Hepatic stellate cell (primary cell): ENCODE results near the gene RXFP1.
A peak's percentile ranks its signal among the peaks of the same experiment; 100 is the strongest.

Experiments
- DNase-seq: peaks from one replicate; pipeline ENCODE4 v3.0.0; 2011; ENCODE audit warnings: low spot score

Gene RXFP1

GRCh38 chr4:158541506-158541905 lies 19.8 kb downstream of the RXFP1 start:
- no peak for DNase-seq

DNA sequence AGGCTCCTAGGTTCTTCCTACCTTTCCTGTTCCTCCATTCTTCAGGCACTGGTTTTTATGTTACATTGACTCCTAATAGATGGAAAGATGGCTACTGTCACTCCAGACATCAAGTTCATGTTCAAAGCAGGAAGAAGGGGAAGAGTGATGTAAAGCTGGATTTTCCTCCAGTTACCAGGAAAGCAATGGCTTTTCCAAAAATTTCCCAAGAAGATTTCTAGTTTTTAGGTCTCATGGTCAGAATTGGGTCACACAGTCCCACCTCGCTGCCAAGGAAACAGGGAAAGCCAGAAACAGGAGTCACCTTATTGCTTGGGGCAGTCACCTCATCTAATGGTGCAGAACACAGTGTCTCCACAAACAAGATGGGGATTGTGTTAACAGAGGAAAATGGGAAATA lies 21.5 kb downstream of the RXFP1 start:
- DNase-seq, result no peak

DNA sequence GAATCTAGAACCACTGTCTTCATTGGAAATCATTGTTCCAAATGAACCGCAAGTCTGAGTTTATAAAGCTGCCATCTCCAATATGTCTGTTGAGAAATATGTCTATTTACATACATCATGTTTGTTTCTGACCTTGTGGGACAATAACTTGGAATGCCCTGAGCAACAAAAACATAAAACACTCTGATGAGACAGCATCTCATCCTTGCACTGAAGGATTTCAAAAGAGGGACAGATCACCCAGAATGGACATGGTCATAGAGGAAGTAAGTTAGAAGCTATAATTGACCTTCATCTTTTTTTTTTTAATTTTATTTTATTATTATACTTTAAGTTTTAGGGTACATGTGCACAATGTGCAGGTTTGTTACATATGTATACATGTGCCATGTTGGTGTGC lies 22.5 kb downstream of the RXFP1 start:
- no peak for DNase-seq

GRCh38 chr4:158553364-158553763 lies 31.7 kb downstream of the RXFP1 start:
- no peak for DNase-seq

DNA sequence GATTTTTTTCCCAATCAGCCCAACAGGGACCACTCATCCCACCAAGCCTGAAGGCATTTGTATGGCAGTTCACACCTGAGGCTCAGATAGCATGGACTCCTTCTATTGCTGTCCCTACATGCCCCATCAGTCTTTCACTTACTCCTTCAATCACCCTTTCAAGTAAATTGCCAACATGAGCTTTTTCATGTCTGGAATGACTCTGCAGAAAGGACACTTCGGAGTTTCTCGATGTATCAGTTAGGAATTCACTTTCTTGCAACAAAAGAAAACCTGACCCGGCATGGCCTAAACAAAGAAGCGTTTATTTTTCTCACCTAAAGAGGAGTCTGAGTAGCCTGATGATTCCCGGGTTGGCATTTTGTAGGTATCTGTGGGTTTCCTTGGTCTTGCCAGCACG lies 38.6 kb downstream of the RXFP1 start:
- DNase-seq, result no peak

DNA sequence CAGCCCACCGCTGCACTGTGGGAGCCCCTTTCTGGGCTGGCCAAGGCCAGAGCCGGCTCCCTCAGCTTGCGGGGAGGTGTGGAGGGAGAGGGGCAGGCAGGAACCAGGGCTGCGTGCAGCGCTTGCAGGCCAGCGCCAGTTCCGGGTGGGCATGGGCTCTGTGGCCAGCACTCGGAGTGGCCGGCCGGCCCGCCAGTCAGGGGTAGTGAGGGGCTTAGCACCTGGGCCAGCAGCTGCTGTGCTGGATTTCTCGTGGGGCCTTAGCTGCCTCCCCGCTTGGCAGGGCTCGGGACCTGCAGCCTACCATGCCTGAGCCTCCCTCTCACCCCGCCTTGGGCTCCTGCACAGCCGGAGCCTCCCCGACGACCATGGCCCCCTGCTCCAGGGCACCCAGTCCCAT lies 45.2 kb downstream of the RXFP1 start:
- DNase-seq, result no peak

DNA sequence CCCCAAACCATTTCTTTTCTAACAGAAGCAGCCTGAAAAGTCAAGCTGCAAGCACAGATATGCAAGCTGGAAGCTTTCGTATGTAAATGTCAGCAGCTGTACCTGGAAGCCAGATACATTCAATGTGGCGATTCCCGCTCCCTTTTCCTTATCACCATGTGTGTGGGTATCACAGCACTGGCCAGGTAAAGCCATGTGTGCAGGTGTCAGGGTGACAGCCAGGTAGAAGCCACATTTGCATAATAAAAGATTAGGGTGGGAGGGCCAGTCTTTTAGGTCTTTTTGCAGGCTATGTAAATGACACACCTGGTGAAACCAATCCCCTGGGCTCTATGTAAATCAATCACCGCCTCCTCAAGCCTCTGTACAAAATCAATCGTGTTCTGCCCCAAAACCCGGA lies 50.1 kb downstream of the RXFP1 start:
- no peak for DNase-seq

GRCh38 chr4:158572608-158573007 lies 50.9 kb downstream of the RXFP1 start:
- no peak for DNase-seq

DNA sequence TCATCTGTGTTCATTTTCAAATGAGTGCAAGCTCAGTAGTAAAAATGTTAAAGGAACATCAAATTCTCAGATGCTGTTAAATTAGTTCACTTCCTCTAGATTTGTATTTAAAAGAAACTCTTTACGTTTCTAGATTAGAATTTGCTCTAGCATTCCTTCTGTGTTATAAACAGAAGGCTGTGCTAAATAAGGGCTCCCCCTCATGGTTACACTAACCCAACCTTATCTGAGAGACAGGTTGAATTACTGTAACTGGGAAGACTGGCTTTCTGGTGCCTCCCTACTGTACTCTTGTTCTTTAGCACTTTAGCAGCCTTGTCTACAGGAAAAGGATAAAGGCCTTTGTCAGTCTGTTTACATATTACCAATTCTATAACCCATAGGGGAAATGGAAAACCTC lies 56.8 kb downstream of the RXFP1 start:
- peak; percentile 40 for DNase-seq

GRCh38 chr4:158580064-158580463 lies 58.4 kb downstream of the RXFP1 start:
- no peak for DNase-seq

- peak; percentile 8 for DNase-seq
These were observed 59.5 kb downstream of the RXFP1 start for GRCh38 chr4:158581161-158581560.

DNA sequence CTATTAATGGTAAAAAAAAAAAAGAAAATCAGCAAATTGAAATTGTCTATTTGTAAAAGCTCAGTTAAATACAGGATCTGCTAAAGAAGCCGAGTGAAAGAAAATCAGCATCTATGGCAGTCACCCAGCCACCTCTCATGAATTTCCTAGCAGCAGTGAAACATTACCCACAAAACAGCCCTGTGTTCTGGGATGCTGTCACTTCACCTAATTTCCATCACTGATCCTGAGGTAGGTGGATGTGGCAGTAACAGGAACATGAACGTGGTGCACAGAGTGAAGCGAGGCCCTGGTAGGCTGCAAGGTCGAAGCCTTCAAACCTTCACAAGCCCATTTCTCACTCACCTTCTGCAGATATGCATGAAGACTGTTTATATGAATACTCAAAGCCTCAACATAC lies 65.2 kb downstream of the RXFP1 start:
- no peak for DNase-seq

DNA sequence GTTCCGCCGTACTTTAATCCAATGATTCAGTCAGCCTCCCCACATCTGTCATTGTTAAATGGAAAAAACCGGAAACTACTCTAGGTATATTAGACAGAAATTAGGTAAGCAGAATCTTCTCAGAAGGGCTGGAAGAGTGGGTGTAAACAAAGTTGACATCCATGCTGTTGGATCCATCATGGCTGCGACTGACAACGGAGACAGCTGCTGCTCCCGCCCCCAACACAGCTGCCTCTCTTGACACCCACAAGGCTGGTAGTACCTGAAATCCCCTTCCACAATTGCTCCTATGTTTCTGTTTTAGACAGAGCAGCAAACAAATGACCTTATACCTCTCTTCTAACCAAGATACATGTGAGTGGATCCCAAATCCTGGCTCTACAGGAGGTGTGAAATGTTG lies 66.6 kb downstream of the RXFP1 start:
- no peak for DNase-seq

DNA sequence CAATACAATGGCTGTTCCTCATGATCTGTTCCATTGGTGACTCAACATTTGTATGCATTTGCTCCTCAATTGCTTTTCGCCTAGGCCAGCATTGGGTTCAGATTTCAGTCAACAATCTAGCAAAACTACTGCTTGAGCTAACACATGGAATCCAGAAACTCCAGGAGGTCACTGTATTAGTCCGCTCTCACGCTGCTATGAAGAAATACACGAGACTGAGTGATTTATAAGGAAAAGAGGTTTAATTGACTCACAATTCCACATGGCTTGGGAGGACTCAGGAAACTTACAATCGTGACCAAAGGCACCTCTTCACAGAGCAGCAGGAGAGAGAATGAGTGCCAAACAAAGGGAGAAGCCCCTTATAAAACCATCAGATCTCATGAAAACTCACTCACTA lies 67.1 kb downstream of the RXFP1 start:
- no peak for DNase-seq

DNA sequence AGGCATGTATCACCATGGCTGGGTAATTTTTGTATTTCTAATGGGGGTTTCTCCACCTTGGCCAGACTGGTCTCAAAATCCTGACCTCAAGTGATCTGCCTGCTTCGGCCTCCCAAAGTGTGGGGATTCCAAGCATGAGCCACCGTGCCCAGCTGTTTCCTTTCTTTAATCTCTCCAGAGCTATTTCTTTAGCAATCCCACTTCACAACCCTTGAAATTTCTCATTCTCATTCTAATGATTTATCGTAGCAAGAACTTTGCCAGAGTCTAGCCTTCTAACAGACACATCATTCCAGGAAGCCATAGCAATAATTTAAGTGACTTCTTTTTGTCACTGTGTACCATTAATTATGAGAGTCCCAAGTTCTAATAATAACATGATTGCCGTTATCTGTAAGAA lies 68.6 kb downstream of the RXFP1 start:
- DNase-seq, result no peak

- DNase-seq, result no peak
These were observed 69.1 kb downstream of the RXFP1 start for GRCh38 chr4:158590824-158591223.

GRCh38 chr4:158597879-158598596 lies 76.4 kb downstream of the RXFP1 start:
- no peak for DNase-seq

GRCh38 chr4:158599150-158599549 lies 77.5 kb downstream of the RXFP1 start:
- DNase-seq, result no peak

DNA sequence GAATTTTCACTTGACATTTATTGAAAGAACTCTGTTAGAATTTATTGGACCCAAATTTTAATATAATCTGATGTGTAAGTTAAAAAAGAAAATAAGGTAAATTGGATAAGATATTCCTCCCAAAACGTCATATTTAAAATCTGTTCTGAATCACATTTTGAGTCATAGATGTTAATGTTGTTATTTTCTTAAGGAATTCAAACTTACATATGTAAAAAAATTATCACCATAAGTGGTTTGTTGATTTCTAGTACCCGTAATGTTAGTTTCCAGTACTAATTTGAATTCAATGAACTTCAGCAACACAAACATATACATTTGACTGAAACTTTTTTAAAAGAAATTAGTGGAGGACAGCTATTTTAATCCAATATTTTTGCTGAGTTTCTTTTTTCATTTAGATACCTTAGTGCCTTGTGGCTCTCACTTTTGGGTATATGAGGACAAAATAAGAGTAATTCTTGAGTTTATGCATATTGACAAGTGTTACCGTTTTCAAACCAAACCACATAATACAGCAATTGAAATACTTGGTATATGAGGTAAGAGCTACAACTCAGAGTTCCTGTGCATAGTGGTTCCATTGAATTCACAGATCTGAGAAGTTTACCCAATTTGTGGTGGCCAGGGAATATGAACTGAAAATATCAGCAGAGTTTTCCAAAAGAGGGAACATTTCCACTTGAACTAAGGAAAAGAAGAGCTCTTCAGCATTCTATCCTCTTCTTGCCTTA lies 78.2 kb downstream of the RXFP1 start:
- DNase-seq, result no peak

GRCh38 chr4:158604369-158604768 lies 82.7 kb downstream of the RXFP1 start:
- no peak for DNase-seq

DNA sequence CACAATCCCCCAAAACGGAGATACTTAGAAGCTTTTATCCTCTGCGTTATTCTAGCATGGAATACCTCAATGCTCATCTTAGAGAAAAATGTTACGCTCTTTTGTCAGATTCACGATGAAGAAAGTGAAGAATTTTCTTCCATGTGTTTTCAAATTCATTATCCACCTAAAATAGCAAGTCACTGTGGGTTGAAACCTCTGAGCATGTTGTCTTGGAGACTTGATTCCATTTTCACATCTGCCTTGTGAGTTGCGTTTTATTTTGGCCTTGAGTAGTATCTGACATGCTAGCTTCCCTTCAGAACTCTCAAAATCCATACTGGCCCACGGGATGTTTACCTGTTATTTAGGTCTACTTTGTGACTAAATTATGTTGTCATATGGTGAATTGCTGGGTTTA lies 83.7 kb downstream of the RXFP1 start:
- no peak for DNase-seq

DNA sequence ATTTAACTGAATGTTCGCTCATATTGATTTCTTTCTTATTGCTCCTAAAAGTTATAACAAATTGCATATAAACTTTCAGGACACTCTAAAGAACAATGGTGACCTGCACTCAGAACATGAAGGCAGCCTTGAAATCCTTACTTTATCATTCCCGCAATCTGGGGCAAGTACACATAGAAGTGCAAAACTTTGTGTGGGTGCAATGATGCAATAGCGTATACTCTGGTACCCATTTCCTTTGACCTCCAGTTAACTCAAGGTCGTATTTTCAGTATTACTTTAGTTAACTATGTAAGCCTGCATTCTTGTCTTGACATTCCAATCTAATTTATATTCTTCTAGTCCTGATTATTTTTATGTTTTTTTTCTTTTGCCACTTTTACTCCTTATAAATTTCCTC lies 85.3 kb downstream of the RXFP1 start:
- DNase-seq, result no peak

- DNase-seq, result no peak
These were observed 87.4 kb downstream of the RXFP1 start for GRCh38 chr4:158609116-158609515.

DNA sequence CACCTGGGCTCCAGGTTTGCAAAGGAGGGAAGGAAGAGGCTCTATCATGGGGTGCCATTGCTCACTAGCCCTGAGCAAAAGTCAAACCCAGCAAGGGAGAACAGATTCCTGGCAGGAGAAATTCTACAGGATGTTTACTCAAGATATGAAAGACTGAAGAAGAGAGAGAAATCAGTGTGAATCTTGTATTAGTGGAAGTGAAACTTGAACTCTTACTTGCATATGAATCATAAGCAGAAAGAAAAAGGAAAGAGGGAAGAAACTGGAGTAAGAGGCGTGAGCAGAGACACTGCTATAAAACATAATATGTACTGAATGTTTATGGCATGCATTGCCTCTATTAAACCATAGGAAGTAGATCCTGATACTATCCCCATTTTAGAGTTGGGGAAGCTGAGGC lies 89.1 kb downstream of the RXFP1 start:
- DNase-seq, result no peak
